Nephron (organoid): ENCODE results near the gene ERMP1.

Experiments
- H3K27ac Mint-ChIP-seq, 3 experiments: 2 replicates each; pipeline ENCODE4 v1.8.0; 2020; ENCODE audit warnings: mixed read lengths in 3 of 3, mild to moderate bottlenecking in 2 of 3, moderate library complexity in 1 of 3
- H3K27me3 Mint-ChIP-seq: 2 replicates; pipeline ENCODE4 v1.8.0; 2021; ENCODE audit warnings: low read depth, mild to moderate bottlenecking, moderate library complexity, mixed read lengths
- H3K36me3 Mint-ChIP-seq: 2 replicates; pipeline ENCODE4 v1.8.0; 2020; ENCODE audit warnings: low read depth, mixed read lengths
- H3K4me1 Mint-ChIP-seq: 2 replicates; pipeline ENCODE4 v1.8.0; 2020; ENCODE audit warnings: mixed read lengths
- H3K4me3 Mint-ChIP-seq, 3 experiments: 2 replicates each; pipeline ENCODE4 v1.8.0; 2020; ENCODE audit warnings: mild to moderate bottlenecking in 3 of 3, mixed read lengths in 3 of 3, moderate library complexity in 2 of 3
- H3K9me3 Mint-ChIP-seq: 2 replicates; pipeline ENCODE4 v1.8.0; 2020; ENCODE audit warnings: mixed read lengths
- CTCF ChIP-seq, 3 experiments: fragments of 200-600 bp; sonication (generic); IDR thresholded peaks; one replicate each; pipeline ENCODE4 v1.5.0; 2021; ENCODE audit warnings: antibody characterized with exemption in 3 of 3; ENCODE audit not compliant: unreplicated experiment in 3 of 3

The ERMP1 gene

GRCh38 chr9:5873439-5873838 lies 40.5 kb upstream of the ERMP1 start:
- no peaks in the 10 kb centered on the region for H3K36me3 Mint-ChIP-seq
- H3K9me3 Mint-ChIP-seq, result no peaks in the 10 kb centered on the region
- no peak overlapping the region for H3K27ac Mint-ChIP-seq
- H3K4me3 Mint-ChIP-seq, result no peak overlapping the region
- no peaks in the 10 kb centered on the region for H3K27me3 Mint-ChIP-seq
- TF ChIP-seq CTCF (IDR thresholded peaks at IDR 0.05; ENCODE audit: unreplicated experiment in 3 of 3), result no peak
- no peaks in the 10 kb centered on the region for H3K4me1 Mint-ChIP-seq

- Mint-ChIP-seq H3K9me3 (no peaks in the 10 kb centered on the region), H3K4me3 (no peak overlapping the region), H3K4me1 (no peaks in the 10 kb centered on the region), H3K27me3 (no peaks in the 10 kb centered on the region), H3K36me3 (no peaks in the 10 kb centered on the region), H3K27ac (no peak overlapping the region)
- TF ChIP-seq CTCF (IDR thresholded peaks at IDR 0.05; ENCODE audit: unreplicated experiment in 3 of 3), result no peak
Observed at GRCh38 chr9:5872511-5872910, 39.6 kb upstream of the ERMP1 start.

- H3K27me3 Mint-ChIP-seq, result no peaks in the 10 kb centered on the region
- no peak overlapping the region for H3K27ac Mint-ChIP-seq
- H3K9me3 Mint-ChIP-seq, result no peaks in the 10 kb centered on the region
- no peak for TF ChIP-seq CTCF (IDR thresholded peaks at IDR 0.05; ENCODE audit: unreplicated experiment in 3 of 3)
- no peak overlapping the region for H3K4me3 Mint-ChIP-seq
- H3K4me1 Mint-ChIP-seq, result no peaks in the 10 kb centered on the region
- H3K36me3 Mint-ChIP-seq, result no peaks in the 10 kb centered on the region
Observed at GRCh38 chr9:5871785-5872184, 38.9 kb upstream of the ERMP1 start.

- Mint-ChIP-seq H3K27me3 (no peaks in the 10 kb centered on the region), H3K9me3 (no peaks in the 10 kb centered on the region), H3K4me3 (no peak overlapping the region), H3K36me3 (no peaks in the 10 kb centered on the region), H3K27ac (peak overlapping the region in 1 of 3 experiments; percentile 63), H3K4me1 (no peaks in the 10 kb centered on the region)
- no peak for TF ChIP-seq CTCF (IDR thresholded peaks at IDR 0.05; ENCODE audit: unreplicated experiment in 3 of 3)
Observed at GRCh38 chr9:5870691-5871090, 37.8 kb upstream of the ERMP1 start.

GRCh38 chr9:5870020-5870339 lies 37.1 kb upstream of the ERMP1 start:
- TF ChIP-seq CTCF (IDR thresholded peaks at IDR 0.05; ENCODE audit: unreplicated experiment in 3 of 3), result no peak
- no peaks in the 10 kb centered on the region for H3K27me3 Mint-ChIP-seq
- H3K27ac Mint-ChIP-seq, result no peak overlapping the region
- H3K36me3 Mint-ChIP-seq, result no peaks in the 10 kb centered on the region
- no peak overlapping the region for H3K4me3 Mint-ChIP-seq
- H3K4me1 Mint-ChIP-seq, result no peaks in the 10 kb centered on the region
- H3K9me3 Mint-ChIP-seq, result no peaks in the 10 kb centered on the region

- Mint-ChIP-seq H3K27me3 (no peaks in the 10 kb centered on the region), H3K36me3 (no peaks in the 10 kb centered on the region), H3K4me1 (no peaks in the 10 kb centered on the region)
Observed at GRCh38 chr9:5869315-5870019, 36.5 kb upstream of the ERMP1 start.

More at GRCh38 chr9:5869315-5870019, 36.5 kb upstream of the ERMP1 start:
- H3K9me3 Mint-ChIP-seq, result no peaks in the 10 kb centered on the region
- no peak overlapping the region for H3K27ac Mint-ChIP-seq
- no peak overlapping the region for H3K4me3 Mint-ChIP-seq
- TF ChIP-seq CTCF (IDR thresholded peaks at IDR 0.05; ENCODE audit: unreplicated experiment in 3 of 3), result no peak
